HG03045 (cell line): ENCODE data around the gene CALN1.
"Not testable (repeated sequence)": the region's sequence is repeated elsewhere in the genome, so short reads cannot be mapped to it uniquely, and the experiment has no call there.

ENCODE experiments used
- ATAC-seq: cut with Tn5 transposase; IDR thresholded peaks from one replicate; pipeline ENCODE4 v1.9.1; 2021; ENCODE audit warnings: mild to moderate bottlenecking, moderate library complexity; ENCODE audit not compliant: unreplicated experiment

Gene CALN1

GRCh38 chr7:71766016-71766415, 646.1 kb downstream of the CALN1 start:
- no peak for ATAC-seq

DNA sequence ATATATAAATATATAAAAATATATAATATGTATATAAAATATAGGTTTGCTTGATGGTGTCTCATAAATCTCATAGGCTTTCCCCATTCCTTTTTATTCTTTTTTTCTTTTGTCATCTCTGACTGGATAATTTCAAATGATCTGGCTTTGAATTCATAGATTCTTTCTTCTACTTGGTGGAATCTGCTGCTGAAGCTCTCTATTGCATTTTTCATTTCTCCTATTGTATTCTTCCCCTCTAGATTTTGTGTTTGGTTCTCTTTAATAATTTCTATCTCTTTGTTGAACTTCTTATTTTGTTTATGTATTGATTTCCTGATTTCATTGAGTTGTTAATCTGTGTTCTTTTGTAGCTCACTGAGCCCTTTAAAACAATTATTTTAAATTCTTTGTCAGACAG, 650.8 kb downstream of the CALN1 start:
- no peak for ATAC-seq

DNA sequence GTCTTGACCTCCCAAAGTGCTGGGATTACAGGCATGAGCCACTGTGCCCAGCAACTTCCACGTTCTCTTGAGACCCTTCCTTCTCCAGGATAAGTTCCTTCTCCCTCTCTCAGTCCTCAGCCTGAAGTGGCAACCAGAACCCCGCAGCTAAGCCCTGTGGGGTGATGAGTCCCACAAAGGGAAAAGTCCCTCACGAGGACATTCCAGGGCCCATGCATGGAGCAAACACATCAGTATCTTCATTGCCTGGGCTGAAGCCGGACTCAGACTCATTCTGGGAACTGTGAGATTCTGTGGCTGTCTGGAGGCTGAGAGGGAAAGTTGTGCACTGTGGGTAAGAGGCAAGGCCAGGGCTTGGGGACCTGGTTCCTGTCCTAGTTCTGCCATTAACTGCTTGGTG, 657.3 kb downstream of the CALN1 start:
- no peak for ATAC-seq

DNA sequence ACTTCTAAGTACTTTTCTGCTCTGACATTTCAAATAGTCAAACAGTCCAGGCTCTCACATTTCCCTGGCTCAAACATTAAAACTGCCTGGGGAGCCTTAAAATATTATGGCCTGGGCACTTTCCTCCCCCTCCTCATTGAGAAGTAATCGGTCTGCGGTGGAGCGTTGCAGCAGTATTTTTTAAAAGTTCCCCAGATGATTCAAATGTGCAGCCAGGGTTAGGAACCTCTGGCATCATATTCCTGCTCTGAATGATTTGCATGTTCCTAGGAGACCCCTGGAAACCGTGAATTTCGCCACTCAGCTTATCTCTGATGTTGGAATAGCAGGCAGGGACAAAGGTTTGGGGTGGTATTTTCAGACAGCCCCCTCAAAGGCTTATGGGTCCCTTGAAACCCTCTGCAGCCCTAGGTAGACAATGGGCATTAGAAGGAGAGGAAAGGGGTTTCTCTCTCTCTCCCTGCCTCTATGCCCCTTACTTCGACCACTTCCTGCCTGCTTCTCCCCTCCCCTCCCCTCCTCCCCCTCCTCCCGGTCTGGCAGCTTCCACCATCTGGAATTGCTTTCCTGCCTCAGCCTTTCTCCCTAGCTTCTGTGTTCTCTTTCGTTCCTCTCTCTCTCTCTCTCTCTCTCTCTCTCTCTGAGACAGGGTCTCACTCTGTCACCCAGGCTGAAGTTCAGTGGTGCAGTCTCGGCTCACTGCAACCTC, 658.0 kb downstream of the CALN1 start:
- ATAC-seq: no peak

- no peak for ATAC-seq
Observed at GRCh38 chr7:71753236-71753635, 658.9 kb downstream of the CALN1 start.

DNA sequence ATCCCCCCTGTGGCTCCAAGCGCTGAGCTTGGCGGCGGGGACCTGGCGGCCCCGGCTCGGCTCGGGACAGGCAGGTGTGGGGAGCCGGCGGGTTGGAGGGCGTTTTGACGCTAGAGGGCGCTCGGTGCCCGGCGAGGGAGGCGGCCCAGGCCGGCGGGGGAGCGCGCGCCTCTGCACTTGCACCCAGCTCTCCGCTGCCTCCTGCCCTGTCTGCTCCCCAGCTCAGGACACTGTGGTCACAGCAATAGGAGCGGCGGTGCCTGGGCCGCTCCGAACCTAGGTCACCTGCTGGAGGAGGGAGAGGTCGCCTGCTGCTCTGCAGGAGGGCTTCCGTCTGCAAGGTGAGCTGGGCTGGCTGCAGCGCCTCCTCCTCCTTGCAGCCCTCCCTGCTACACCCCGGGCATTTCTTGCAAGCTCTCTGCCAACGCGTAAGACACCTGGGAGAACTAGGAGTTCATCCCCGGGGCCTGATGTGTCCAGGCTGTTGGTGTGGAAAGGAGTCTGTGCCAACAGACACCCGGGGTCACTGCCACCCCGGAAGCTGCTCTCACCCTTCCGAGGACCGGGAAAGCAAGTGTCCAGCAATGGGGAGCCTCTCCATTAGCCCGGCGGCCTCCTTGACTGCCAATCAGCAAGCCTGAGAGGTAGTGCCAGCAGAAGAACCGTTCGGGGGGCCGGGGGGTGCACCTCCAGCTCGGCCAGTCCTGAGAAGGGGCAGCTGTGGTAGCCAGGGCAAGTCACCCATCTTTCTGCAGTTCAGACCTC, 659.8 kb downstream of the CALN1 start:
- no peak for ATAC-seq

DNA sequence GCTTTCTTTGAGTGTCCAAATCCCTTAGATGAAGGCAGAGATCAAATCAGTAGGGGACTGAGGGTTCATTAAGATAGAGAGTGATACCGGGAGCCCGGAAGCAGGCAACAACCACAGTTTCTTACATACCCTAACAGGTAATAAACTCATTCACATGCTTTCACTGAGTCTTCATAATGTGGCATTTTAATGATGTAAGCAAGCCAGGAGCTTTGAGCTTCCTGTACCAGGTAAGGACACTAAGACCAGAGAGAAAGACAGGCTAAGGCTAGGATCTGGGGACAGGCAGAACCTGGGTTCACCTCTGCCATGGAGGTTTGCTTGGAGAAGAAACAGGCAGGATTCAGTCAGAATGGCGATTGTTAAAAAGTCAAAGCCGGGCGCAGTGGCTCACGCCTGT, 661.8 kb downstream of the CALN1 start:
- ATAC-seq: no peak

DNA sequence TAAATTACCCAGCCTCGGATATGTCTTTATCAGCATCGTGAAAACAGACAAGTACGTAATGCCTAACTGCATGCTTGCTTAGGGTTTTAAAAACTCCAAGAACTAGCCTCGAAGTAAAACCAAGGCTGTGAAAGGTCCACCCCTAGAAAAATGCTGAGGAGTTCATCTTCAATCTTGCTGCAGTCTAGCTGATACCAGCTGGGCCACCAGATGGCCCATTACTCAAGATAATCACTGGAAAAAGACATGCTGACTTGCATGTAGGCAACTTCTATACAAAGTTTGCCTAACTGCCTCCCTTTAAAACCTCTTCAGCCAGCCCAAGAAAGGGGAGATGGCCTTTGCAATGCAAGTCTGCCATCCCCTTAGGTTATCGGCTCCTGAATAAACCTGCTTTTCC, 666.1 kb downstream of the CALN1 start:
- no peak for ATAC-seq

GRCh38 chr7:71740174-71740560, 672.0 kb downstream of the CALN1 start:
- ATAC-seq: no peak

GRCh38 chr7:71739520-71740173, 672.5 kb downstream of the CALN1 start:
- ATAC-seq: no peak

DNA sequence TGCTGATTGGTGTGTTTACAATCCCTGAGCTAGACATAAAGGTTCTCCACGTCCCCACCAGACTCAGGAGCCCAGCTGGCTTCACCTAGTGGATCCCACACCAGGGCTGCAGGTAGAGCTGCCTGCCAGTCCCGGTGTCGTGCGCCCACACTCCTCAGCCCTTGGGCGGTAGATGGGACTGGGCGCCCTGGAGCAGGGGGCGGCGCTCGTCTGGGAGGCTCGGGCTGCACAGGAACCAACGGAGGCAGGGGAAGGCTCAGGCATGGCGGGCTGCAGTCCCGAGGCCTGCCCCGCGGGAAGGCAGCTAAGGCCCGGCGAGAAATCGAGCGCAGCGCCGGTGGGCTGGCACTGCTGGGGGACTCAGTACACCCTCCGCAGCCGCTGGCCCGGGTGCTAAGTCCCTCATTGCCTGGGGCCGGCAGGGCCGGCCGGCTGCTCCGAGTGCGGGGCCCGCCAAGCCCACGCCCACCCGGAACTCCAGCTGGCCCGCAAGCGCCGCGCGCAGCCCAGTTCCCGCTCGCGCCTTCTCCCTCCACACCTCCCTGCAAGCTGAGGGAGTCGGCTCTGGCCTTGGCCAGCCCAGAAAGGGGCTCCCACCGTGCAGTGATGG, 674.1 kb downstream of the CALN1 start:
- not testable (repeated sequence) for ATAC-seq

- no peak for ATAC-seq
Observed at GRCh38 chr7:71735961-71736556, 676.1 kb downstream of the CALN1 start.

- ATAC-seq: no peak
Observed at GRCh38 chr7:71733107-71733870, 678.8 kb downstream of the CALN1 start.

DNA sequence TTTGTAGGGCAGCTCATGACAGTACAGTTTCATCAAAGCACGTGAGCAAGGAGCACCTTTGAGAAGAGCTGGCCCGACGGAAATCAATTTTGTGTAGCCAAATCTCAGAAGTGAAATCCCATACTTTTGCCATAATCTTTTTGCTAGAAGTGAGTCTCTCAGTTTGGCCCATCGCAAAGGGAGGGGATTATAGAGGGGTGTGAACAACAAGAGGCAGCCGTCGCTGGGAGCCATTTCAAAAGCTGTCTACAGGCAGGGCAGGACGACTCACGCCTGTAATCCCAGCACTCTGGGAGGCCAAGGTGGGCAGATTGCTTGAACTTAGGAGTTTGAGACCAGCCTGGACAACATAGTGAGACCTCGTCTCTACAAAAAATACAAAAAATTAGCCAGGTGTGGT, 680.4 kb downstream of the CALN1 start:
- no peak for ATAC-seq
